Cardiac muscle cell (in vitro differentiated cells and primary cell): ENCODE results near the gene NABP2. TPM values are rescaled to one million over a fixed set of nuclear protein-coding genes. Genes with fewer than 3 reads are reported as not detected.
"Not testable (repeated sequence)": the region's sequence is repeated elsewhere in the genome, so short reads cannot be mapped to it uniquely, and the experiment has no call there.

Source experiments
- DNase-seq, 2 donors: peaks; one replicate each; pipeline versions ENCODE4 v3.0.0 to v3.0.0-alpha.2; 2010 to 2017; ENCODE audit warnings: low read depth in 1 of 2, low spot score in 1 of 2
- H3K27ac ChIP-seq: fragments of 200-600 bp; sonication (generic); 2 replicates; pipeline ENCODE4 v1.5.1; 2016
- H3K27me3 ChIP-seq: fragments of 200-600 bp; sonication (generic); 2 replicates; pipeline ENCODE4 v1.6.0; 2016; ENCODE audit warnings: control low read depth
- H3K36me3 ChIP-seq: fragments of 200-600 bp; sonication (generic); 2 replicates; pipeline ENCODE4 v1.5.1; 2016; ENCODE audit warnings: control low read depth
- H3K4me1 ChIP-seq: fragments of 200-600 bp; sonication (generic); 2 replicates; pipeline ENCODE4 v1.8.1; 2017; ENCODE audit warnings: low read depth, mild to moderate bottlenecking, mixed run types
- H3K4me3 ChIP-seq: fragments of 200-600 bp; sonication (generic); 2 replicates; pipeline ENCODE4 v1.5.1; 2016; ENCODE audit warnings: mild to moderate bottlenecking
- H3K9me3 ChIP-seq: fragments of 200-600 bp; sonication (generic); 2 replicates; pipeline ENCODE4 v1.5.1; 2017; ENCODE audit warnings: low read depth, mild to moderate bottlenecking, control low read depth
- CTCF ChIP-seq: IDR thresholded peaks from 2 replicates; pipeline ENCODE4 v1.5.1; 2012; ENCODE audit warnings: low read depth, mild to moderate bottlenecking, low read length
- polyA plus RNA-seq: library from polyadenylated mRNA; unstranded; fragments of >200 nt; fragmentation: Nextera tagmentation; extraction: Ambion mirVana; gene quantifications from 2 replicates; pipeline ENCODE4 v1.2.1, GENCODE V29; 2016
- total RNA-seq: library from RNA; depleted of rRNA; stranded (reverse); fragments of >200 nt; gene quantifications from 2 replicates; pipeline ENCODE4 v1.2.3, GENCODE V29; 2016

The NABP2 gene
- total and polyA plus RNA-seq, 2 experiments from 2014 or later: 10.7 to 14.8 TPM

- peaks cover 15% of the 10 kb centered on the region for H3K36me3 ChIP-seq
- DNase-seq: peak; percentile 90 to 93
- H3K4me3 ChIP-seq: peak within 1 kb of the TSS; percentile 100
- TF ChIP-seq CTCF: peak; percentile 58
- H3K27me3 ChIP-seq: no peaks in the 10 kb centered on the region
- peak within 1 kb of the TSS; percentile 81 for H3K27ac ChIP-seq
- H3K9me3 ChIP-seq: no peaks in the 10 kb centered on the region
- peaks cover 9% of the 10 kb centered on the region for H3K4me1 ChIP-seq
These were observed 34.8 kb upstream of the NABP2 start, which contains the start of gene SMARCC2 for GRCh38 chr12:56189099-56189917. Gene SMARCC2, minus strand, starts transcription at chr12:56189483. Its CDS starts 22 bp downstream, at chr12:56189461.

GRCh38 chr12:56189918-56190694, 34.0 kb upstream of the NABP2 start:
- Histone ChIP-seq H3K9me3 (no peaks in the 10 kb centered on the region), H3K36me3 (peaks cover 7% of the 10 kb centered on the region), H3K4me3 (peak overlapping the region; percentile 100), H3K27ac (peak overlapping the region; percentile 73), H3K27me3 (no peaks in the 10 kb centered on the region), H3K4me1 (peaks cover 9% of the 10 kb centered on the region)
- no peak for TF ChIP-seq CTCF
- peak; percentile 81 for DNase-seq

GRCh38 chr12:56190695-56191155, 33.4 kb upstream of the NABP2 start:
- peaks cover 9% of the 10 kb centered on the region for H3K4me1 ChIP-seq
- DNase-seq: peak in 1 of 2 donors; percentile 51
- no peaks in the 10 kb centered on the region for H3K9me3 ChIP-seq
- peak overlapping the region; percentile 46 for H3K27ac ChIP-seq
- peaks cover 6% of the 10 kb centered on the region for H3K36me3 ChIP-seq
- TF ChIP-seq CTCF: no peak
- H3K4me3 ChIP-seq: peak overlapping the region; percentile 100
- no peaks in the 10 kb centered on the region for H3K27me3 ChIP-seq

- no peak overlapping the region for H3K4me3 ChIP-seq
- no peaks in the 10 kb centered on the region for H3K36me3 ChIP-seq
- no peak overlapping the region for H3K27ac ChIP-seq
- peaks cover 13% of the 10 kb centered on the region for H3K4me1 ChIP-seq
- no peaks in the 10 kb centered on the region for H3K9me3 ChIP-seq
- TF ChIP-seq CTCF: no peak
- no peak for DNase-seq
- H3K27me3 ChIP-seq: no peaks in the 10 kb centered on the region
These were observed 31.6 kb upstream of the NABP2 start for GRCh38 chr12:56192582-56192981.

- peaks cover 8% of the 10 kb centered on the region for H3K4me1 ChIP-seq
- H3K9me3 ChIP-seq: no peaks in the 10 kb centered on the region
- peak overlapping the region; percentile 25 for H3K27ac ChIP-seq
- peak; percentile 73 for TF ChIP-seq CTCF
- no peak overlapping the region for H3K4me3 ChIP-seq
- H3K27me3 ChIP-seq: no peaks in the 10 kb centered on the region
- no peaks in the 10 kb centered on the region for H3K36me3 ChIP-seq
- peak; percentile 90 to 92 for DNase-seq
These were observed 31.0 kb upstream of the NABP2 start for GRCh38 chr12:56193025-56193578.

GRCh38 chr12:56196818-56197550, 27.2 kb upstream of the NABP2 start:
- H3K9me3 ChIP-seq, H3K4me3 ChIP-seq, H3K4me1 ChIP-seq, H3K36me3 ChIP-seq, H3K27me3 ChIP-seq: not testable (repeated sequence)
- H3K27ac ChIP-seq: peak overlapping the region; percentile 73
- peak in 1 of 2 donors; percentile 94 for DNase-seq
